ENCODE results near the gene RPP25L.

The RPP25L gene

DNA sequence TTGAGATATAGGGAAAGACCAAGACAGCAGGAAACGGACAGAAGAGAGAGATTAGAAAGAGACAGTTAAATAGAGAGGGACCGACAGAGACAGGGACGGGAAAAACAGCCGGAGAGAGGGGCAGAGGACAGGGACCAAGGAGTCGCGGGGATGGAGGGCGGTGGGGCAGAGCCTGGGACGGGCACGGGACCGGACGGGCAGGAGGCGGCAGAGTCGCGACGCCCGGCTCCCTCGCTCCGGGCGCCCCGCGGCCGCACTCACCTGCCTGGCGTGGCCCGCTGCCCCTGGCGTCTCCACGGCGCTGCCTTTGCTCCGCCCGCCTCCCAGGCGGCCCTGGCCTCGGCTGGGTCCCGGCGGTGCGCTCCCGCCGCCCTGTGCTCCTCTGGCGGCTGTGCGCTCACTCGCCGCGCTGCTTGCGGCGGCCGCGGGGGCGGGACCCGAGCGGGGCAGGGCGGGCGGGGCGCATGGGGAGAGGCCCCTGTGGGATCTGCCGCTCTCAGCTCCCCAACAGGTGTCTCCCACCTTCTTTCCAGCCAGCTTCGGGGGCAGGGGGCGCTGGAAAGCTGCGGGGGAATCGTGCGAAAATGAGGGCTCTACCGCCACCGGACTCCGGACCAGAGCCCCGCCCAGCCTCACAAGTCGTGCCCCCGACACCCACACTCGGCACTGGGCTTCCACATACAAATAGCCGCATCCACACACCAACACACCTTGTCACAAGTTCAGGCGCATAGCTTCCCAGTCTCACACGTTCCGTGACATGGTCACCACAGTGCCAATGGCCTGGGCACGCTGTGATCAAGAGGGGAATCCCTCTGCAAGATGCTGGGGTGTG, 17.0 kb upstream of the RPP25L start, which contains the start of gene ARID3C:
Gene ARID3C, minus strand, starts transcription at position 411 of the 835 bp plus-strand sequence. CDS start 1,052 bp downstream, outside the sequence.
- DNase-seq (ENCODE audit: low spot score) = peak; percentile 49
- TF ChIP-seq, protein P1, sequence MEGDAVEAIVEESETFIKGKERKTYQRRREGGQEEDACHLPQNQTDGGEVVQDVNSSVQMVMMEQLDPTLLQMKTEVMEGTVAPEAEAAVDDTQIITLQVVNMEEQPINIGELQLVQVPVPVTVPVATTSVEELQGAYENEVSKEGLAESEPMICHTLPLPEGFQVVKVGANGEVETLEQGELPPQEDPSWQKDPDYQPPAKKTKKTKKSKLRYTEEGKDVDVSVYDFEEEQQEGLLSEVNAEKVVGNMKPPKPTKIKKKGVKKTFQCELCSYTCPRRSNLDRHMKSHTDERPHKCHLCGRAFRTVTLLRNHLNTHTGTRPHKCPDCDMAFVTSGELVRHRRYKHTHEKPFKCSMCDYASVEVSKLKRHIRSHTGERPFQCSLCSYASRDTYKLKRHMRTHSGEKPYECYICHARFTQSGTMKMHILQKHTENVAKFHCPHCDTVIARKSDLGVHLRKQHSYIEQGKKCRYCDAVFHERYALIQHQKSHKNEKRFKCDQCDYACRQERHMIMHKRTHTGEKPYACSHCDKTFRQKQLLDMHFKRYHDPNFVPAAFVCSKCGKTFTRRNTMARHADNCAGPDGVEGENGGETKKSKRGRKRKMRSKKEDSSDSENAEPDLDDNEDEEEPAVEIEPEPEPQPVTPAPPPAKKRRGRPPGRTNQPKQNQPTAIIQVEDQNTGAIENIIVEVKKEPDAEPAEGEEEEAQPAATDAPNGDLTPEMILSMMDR (conservative IDR thresholded peaks at IDR 0.05; ENCODE audit: low read depth) = no peak; the same call in 1 of the 2 replicates
- no peak within 1 kb of the TSS for H3K27ac ChIP-seq
- ChIA-PET CTCF (no interaction called here), POLR2A (ENCODE audit: low non-redundant PET) (no interaction called here)

DNA sequence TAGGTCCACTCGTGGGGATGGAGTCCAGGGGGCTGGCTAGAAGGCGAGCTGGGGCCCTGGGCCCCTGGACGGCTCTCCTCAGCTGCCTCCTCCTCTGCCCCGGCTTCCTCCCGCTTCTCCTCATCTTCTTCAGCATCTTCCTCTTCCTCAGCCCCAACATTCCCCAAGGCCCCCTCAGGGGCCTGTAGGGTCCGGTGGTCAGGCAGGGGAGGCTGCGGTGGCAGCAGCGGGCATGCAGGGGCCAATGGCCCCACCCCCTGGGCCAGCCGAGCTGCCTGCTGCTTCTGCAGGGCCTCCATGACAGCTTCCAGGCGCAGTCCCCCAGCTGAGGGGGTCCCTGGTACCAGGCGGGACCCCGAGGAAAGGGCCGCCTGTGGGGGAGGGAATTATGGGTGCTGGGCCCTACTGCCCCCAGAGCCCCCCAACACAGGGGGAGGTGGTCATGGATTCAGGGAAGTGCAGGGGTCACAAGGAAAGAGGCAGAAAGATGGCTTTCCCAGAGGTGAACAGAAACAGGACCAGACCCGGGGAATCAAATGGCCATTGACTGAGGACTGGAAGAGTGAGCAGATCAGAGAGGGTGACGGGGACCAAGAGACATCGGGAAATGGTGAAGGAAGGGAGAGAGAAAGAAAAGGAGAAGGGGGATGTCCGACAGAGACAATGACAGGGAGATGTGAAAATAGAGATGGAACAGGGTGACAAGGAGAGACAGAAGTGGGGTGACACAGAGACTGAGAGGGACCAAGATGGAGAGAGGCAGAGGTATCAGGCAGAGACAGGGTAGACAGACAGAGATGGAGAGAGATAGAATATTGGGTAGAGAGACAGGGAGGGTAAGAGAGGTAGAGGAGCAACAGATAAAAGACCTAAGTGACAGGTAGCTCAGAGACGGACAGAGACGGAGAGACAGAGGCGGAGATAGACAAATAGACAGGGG, 16.1 kb upstream of the RPP25L start:
- H3K27ac ChIP-seq = no peak overlapping the region
- POLR2A ChIA-PET (ENCODE audit: low non-redundant PET) = interaction anchor here (0.6 kb wide), 1 partner anchor 17 kb away, joined by 4 read pairs; no protein-coding TSS in a partner anchor
- TF ChIP-seq, protein P1 (conservative IDR thresholded peaks at IDR 0.05; ENCODE audit: low read depth) = no peak
- DNase-seq (ENCODE audit: low spot score) = no peak
- CTCF ChIA-PET = no interaction called here

DNA sequence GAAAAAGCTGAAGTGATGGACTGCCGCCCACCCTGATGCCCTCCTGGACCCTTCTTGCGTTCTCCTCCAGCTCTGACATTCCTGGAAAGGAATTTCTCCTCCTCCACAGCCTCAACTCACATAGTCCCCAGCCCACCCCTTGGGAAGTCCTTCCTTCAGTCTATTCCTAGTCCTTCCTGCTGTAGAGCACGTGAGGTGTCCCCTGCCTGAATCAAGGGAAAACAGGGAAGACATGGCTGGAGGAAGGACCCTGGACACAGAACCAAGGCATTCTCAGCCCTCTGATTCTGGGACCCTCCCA, 13.2 kb upstream of the RPP25L start:
- TF ChIP-seq, protein P1 (conservative IDR thresholded peaks at IDR 0.05; ENCODE audit: low read depth) = no peak
- H3K27ac ChIP-seq = no peak overlapping the region
- no peak for DNase-seq (ENCODE audit: low spot score)
- ChIA-PET POLR2A (ENCODE audit: low non-redundant PET) (no interaction called here), CTCF (interaction anchor here (0.6 to 1.9 kb wide), 2 partner anchors 9 to 352 kb away, joined by 3 to 10 read pairs; no protein-coding TSS in a partner anchor)

DNA sequence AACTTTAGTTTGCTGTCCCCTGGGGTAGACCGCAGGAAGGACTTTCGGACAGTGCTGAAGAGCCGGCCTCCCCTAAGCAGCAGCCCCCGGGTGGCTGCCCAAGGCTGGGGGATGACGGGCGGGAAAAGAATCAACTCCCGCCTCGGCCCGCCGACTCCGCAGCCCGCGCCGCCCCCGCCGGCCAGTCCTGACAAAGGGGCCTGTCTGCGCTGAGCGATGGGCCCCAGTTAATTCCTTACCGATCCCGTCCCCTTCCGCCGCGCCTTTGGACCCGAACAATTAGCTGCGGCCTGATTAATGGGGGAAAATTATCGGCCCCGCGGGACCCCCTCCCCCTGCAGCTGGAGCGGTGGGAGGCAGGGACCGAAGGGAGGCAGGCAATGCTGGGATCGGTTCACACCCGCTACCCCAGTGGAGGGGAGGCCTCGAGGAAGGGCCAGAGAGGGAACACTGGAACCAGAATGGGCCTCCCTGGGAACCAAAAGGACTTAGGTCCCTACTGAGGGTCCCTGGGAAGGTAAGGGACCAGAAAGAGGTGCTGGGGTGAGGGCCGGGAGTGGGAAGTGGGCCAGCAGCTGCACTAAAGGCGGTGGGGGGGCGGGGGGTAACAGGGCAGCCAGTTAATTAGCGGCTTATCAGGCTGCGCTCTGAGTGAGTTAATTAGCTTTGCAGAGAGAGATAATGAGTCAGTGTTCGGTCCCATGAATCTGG, 12.7 kb upstream of the RPP25L start:
- H3K27ac ChIP-seq = no peak overlapping the region
- ChIA-PET CTCF (interaction anchor here (0.6 to 1.9 kb wide), 2 partner anchors 9 to 356 kb away, joined by 4 to 10 read pairs; no protein-coding TSS in a partner anchor), POLR2A (ENCODE audit: low non-redundant PET) (no interaction called here)
- DNase-seq (ENCODE audit: low spot score) = no peak
- TF ChIP-seq, protein P1 (conservative IDR thresholded peaks at IDR 0.05; ENCODE audit: low read depth) = no peak

DNA sequence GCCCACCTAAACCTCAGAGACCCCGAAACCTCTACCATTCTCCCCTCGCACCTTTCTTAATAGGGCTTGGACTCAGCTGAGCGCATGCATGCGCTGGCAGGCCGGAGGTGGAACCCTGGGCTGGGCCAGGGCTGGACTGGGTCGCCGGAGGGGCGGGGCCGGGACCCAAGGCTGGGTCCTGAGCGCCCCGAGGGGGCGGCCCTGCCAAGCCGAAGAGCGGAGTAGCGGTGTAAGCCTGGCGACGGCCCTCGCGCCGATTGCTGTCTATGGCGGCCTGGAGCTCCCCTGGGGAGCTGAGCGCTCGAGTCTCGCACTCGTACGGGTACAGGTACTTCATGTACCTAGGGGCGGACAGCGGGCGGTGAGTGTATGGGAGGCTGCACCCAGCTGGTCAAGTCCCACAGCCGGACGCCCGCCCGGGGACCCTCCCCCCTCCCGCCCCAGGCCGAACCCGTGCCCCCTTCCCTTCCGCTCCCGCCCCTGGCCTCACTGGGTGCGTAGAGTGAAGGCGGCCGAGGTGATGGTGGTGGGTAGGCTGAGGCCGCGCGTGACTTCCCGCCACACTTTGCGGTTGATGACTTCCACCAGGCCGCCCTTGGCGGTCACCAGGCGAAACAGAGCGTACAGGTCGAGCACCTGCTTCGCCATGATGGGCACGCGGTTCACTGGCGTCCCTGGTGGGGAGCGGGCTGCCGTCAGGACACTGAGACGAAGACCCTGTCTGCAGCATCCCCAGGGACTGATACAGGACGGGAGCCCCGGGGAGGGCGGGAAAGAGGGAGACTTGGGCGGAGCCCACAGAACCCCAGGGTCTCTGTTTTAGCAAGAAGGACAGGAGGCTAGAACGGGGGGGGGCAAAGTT, 11.7 kb upstream of the RPP25L start:
- POLR2A ChIA-PET (ENCODE audit: low non-redundant PET) = no interaction called here

More for the DNA sequence above, 11.7 kb upstream of the RPP25L start:
- DNase-seq (ENCODE audit: low spot score) = no peak
- TF ChIP-seq, protein P1 (conservative IDR thresholded peaks at IDR 0.05; ENCODE audit: low read depth) = no peak
- no peak overlapping the region for H3K27ac ChIP-seq
- CTCF ChIA-PET = no interaction called here
